Thoracic aorta (tissue), 2 donors: ENCODE data around the gene PGA4. TPM values are rescaled to one million over a fixed set of nuclear protein-coding genes. Genes with fewer than 3 reads are reported as not detected.
"Not testable (repeated sequence)": the region's sequence is repeated elsewhere in the genome, so short reads cannot be mapped to it uniquely, and the experiment has no call there.

ENCODE experiments used
- ATAC-seq: fragments of 150-250 bp; one replicate; pipeline ENCODE4 v1.8.0; 2017; ENCODE audit warnings: low read depth; ENCODE audit not compliant: insufficient number of reproducible peaks, low FRiP score
- DNase-seq: peaks from one replicate; pipeline ENCODE4 v3.0.0-alpha.2; 2020; ENCODE audit warnings: low spot score
- H3K27ac ChIP-seq, 2 donors: fragments of 200-600 bp; sonication (generic); 1 replicate in 1 of 2; 2 replicates in 1 of 2; pipeline ENCODE4 v1.5.1; 2016; ENCODE audit warnings: mild to moderate bottlenecking in 2 of 2, moderate library complexity in 2 of 2
- H3K27me3 ChIP-seq: fragments of 200-600 bp; sonication (generic); replicated peaks from 2 replicates; pipeline ENCODE4 v1.6.0; 2016; ENCODE audit warnings: mild to moderate bottlenecking; ENCODE audit not compliant: insufficient read depth
- H3K36me3 ChIP-seq: fragments of 200-600 bp; sonication (generic); one replicate; pipeline ENCODE4 v1.5.1; 2016
- H3K4me1 ChIP-seq, 2 donors: fragments of 200-600 bp; sonication (generic); 1 replicate in 1 of 2; 2 replicates in 1 of 2; pipeline versions ENCODE4 v1.5.1 to v1.6.0; 2016; ENCODE audit warnings: low read depth in 2 of 2, mild to moderate bottlenecking in 1 of 2; ENCODE audit not compliant: control insufficient read depth in 1 of 2
- H3K4me3 ChIP-seq: fragments of 200-600 bp; sonication (generic); 2 replicates; pipeline ENCODE4 v1.5.1; 2016; ENCODE audit warnings: mild to moderate bottlenecking
- H3K9me3 ChIP-seq: fragments of 200-600 bp; sonication (generic); 2 replicates; pipeline ENCODE4 v1.5.1; 2016
- total RNA-seq, 2 donors: library from RNA; depleted of rRNA; stranded (reverse); fragments of >200 nt; gene quantifications; one replicate each; pipeline versions ENCODE4 v1.1.0 to v1.2.3, GENCODE V29; 2016

Gene PGA4
- total RNA-seq, 2 donors from 2014 or later = 4.7 TPM; not detected in 1

- not testable (repeated sequence) for H3K4me3 ChIP-seq, H3K27me3 ChIP-seq, H3K9me3 ChIP-seq, H3K36me3 ChIP-seq, H3K4me1 ChIP-seq, H3K27ac ChIP-seq, DNase-seq, ATAC-seq
These were observed 9.9 kb upstream of the PGA4 start for GRCh38 chr11:61212202-61212601.

- not testable (repeated sequence) for ATAC-seq, H3K4me3 ChIP-seq, DNase-seq, H3K27ac ChIP-seq, H3K4me1 ChIP-seq, H3K36me3 ChIP-seq, H3K9me3 ChIP-seq, H3K27me3 ChIP-seq
These were observed 8.3 kb upstream of the PGA4 start for GRCh38 chr11:61213711-61214324.

- not testable (repeated sequence) for H3K27ac ChIP-seq, DNase-seq, H3K27me3 ChIP-seq, ATAC-seq, H3K4me3 ChIP-seq, H3K9me3 ChIP-seq, H3K36me3 ChIP-seq, H3K4me1 ChIP-seq
These were observed 3.8 kb upstream of the PGA4 start for GRCh38 chr11:61218306-61218705.

- not testable (repeated sequence) for H3K27ac ChIP-seq, H3K4me1 ChIP-seq, H3K9me3 ChIP-seq, H3K36me3 ChIP-seq, H3K4me3 ChIP-seq, H3K27me3 ChIP-seq, ATAC-seq, DNase-seq
These were observed 3.1 kb upstream of the PGA4 start for GRCh38 chr11:61219016-61219415.

GRCh38 chr11:61222692-61223091 lies 545 bp downstream of the PGA4 start:
- not testable (repeated sequence) for H3K9me3 ChIP-seq, ATAC-seq

GRCh38 chr11:61226457-61227137 lies 4.5 kb downstream of the PGA4 start:
- H3K4me3 ChIP-seq, H3K27ac ChIP-seq, H3K4me1 ChIP-seq, H3K36me3 ChIP-seq, DNase-seq, H3K9me3 ChIP-seq, ATAC-seq, H3K27me3 ChIP-seq: not testable (repeated sequence)

More at GRCh38 chr11:61222692-61223091, 545 bp downstream of the PGA4 start:
- not testable (repeated sequence) for H3K27ac ChIP-seq, H3K36me3 ChIP-seq, DNase-seq, H3K4me3 ChIP-seq, H3K27me3 ChIP-seq, H3K4me1 ChIP-seq

GRCh38 chr11:61229458-61229857 lies 7.3 kb downstream of the PGA4 start:
- not testable (repeated sequence) for DNase-seq, H3K27me3 ChIP-seq, H3K36me3 ChIP-seq, ATAC-seq, H3K4me1 ChIP-seq, H3K9me3 ChIP-seq, H3K4me3 ChIP-seq, H3K27ac ChIP-seq

GRCh38 chr11:61231033-61231432 lies 8.9 kb downstream of the PGA4 start:
- DNase-seq, H3K36me3 ChIP-seq, H3K27me3 ChIP-seq, ATAC-seq, H3K9me3 ChIP-seq, H3K27ac ChIP-seq, H3K4me1 ChIP-seq, H3K4me3 ChIP-seq: not testable (repeated sequence)

- ATAC-seq, H3K27me3 ChIP-seq, H3K9me3 ChIP-seq, H3K4me3 ChIP-seq, H3K27ac ChIP-seq, H3K36me3 ChIP-seq, H3K4me1 ChIP-seq, DNase-seq: not testable (repeated sequence)
These were observed 9.4 kb downstream of the PGA4 start for GRCh38 chr11:61231585-61231984.

- not testable (repeated sequence) for H3K36me3 ChIP-seq, DNase-seq, ATAC-seq, H3K27me3 ChIP-seq, H3K9me3 ChIP-seq, H3K4me1 ChIP-seq, H3K4me3 ChIP-seq, H3K27ac ChIP-seq
These were observed 10.5 kb downstream of the PGA4 start for GRCh38 chr11:61232548-61233145.

GRCh38 chr11:61237130-61237529 lies 15.0 kb downstream of the PGA4 start:
- not testable (repeated sequence) for H3K36me3 ChIP-seq

GRCh38 chr11:61240288-61240687 lies 18.1 kb downstream of the PGA4 start:
- H3K27me3 ChIP-seq, H3K9me3 ChIP-seq, ATAC-seq, H3K36me3 ChIP-seq, H3K4me1 ChIP-seq, H3K27ac ChIP-seq, H3K4me3 ChIP-seq, DNase-seq: not testable (repeated sequence)

More at GRCh38 chr11:61237130-61237529, 15.0 kb downstream of the PGA4 start:
- H3K4me3 ChIP-seq, DNase-seq, H3K27ac ChIP-seq, H3K27me3 ChIP-seq, ATAC-seq, H3K4me1 ChIP-seq, H3K9me3 ChIP-seq: not testable (repeated sequence)
